ENCODE measurements around the gene KMT2B. TPM values are rescaled to one million over a fixed set of nuclear protein-coding genes. Genes with fewer than 3 reads are reported as not detected.

Gene KMT2B
- total RNA-seq, 1 donor from 2014 or later = 65.6 TPM

DNA sequence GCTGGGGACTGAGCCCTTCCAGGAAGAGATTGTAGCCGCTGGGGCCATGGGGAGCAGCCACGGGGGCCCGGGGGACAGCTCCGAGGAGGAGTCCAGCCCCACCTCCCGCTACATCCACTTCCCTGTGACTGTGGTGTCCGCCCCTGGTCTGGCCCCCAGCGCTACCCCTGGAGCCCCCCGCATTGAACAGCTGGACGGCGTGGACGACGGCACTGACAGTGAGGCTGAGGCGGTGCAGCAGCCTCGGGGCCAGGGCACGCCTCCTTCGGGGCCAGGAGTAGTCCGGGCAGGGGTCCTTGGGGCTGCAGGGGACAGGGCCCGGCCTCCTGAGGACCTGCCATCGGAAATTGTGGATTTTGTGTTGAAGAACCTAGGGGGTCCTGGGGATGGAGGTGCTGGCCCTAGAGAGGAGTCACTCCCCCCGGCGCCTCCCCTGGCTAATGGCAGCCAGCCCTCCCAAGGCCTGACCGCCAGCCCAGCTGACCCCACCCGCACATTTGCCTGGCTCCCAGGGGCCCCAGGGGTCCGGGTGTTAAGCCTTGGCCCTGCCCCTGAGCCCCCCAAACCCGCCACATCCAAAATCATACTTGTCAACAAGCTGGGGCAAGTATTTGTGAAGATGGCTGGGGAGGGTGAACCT, 14.9 kb downstream of the KMT2B start:
- no peak overlapping the region for H3K4me3 Mint-ChIP-seq
- no peaks in the 10 kb centered on the region for H3K9me3 Mint-ChIP-seq
- peaks cover 85% of the 10 kb centered on the region for H3K36me3 Mint-ChIP-seq (ENCODE audit: low read depth)
- no peak for DNase-seq
- H3K27ac Mint-ChIP-seq = no peak overlapping the region
- intact Hi-C loops (cut with micrococcal nuclease) = no loop called here
- peaks cover 22% of the 10 kb centered on the region for H3K4me1 Mint-ChIP-seq
- H3K27me3 Mint-ChIP-seq = no peaks in the 10 kb centered on the region
- POLR2A ChIA-PET = interaction anchor here (1.5 kb wide), 1 partner anchor 8 kb away, joined by 5 read pairs; no protein-coding TSS in a partner anchor
- TF ChIP-seq, protein P1, sequence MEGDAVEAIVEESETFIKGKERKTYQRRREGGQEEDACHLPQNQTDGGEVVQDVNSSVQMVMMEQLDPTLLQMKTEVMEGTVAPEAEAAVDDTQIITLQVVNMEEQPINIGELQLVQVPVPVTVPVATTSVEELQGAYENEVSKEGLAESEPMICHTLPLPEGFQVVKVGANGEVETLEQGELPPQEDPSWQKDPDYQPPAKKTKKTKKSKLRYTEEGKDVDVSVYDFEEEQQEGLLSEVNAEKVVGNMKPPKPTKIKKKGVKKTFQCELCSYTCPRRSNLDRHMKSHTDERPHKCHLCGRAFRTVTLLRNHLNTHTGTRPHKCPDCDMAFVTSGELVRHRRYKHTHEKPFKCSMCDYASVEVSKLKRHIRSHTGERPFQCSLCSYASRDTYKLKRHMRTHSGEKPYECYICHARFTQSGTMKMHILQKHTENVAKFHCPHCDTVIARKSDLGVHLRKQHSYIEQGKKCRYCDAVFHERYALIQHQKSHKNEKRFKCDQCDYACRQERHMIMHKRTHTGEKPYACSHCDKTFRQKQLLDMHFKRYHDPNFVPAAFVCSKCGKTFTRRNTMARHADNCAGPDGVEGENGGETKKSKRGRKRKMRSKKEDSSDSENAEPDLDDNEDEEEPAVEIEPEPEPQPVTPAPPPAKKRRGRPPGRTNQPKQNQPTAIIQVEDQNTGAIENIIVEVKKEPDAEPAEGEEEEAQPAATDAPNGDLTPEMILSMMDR (IDR thresholded peaks at IDR 0.05) = no peak
- CTCF ChIA-PET = no interaction called here
- no peak for ATAC-seq (ENCODE audit: low read depth)

DNA sequence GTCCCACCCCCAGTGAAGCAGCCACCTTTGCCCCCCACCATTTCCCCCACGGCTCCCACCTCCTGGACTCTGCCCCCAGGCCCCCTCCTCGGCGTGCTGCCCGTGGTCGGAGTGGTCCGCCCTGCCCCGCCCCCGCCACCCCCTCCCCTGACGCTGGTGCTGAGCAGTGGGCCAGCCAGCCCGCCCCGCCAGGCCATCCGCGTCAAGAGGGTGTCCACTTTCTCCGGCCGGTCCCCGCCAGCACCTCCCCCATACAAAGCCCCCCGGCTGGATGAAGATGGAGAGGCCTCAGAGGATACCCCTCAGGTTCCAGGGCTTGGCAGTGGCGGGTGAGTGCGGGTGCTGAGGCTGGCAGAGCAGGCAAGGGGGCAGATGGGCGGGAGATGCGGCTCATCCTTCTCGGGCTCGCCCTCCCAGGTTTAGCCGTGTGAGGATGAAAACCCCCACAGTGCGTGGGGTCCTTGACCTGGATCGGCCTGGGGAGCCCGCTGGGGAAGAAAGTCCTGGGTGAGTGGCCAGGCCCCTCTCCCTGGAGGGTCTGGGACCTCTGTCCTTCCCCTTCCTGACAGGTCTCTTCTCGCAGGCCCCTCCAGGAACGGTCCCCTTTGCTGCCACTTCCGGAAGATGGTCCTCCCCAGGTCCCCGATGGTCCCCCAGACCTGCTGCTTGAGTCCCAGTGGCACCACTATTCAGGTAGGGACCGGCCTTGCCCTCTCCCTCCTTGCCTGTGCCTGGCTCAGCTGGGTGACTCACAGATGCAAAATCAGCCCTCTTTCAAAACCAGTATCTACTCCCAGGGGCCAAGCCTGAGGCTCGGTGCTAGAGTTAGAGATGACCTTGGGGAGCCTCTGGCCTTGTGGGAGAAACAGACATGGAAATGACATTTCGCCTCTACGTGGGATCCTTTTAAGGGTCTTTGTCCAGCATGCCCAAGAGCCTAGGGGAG, 15.7 kb downstream of the KMT2B start:
- Mint-ChIP-seq H3K27ac (peak overlapping the region; percentile 61), H3K4me3 (no peak overlapping the region), H3K36me3 (ENCODE audit: low read depth) (peaks cover 85% of the 10 kb centered on the region), H3K27me3 (no peaks in the 10 kb centered on the region), H3K4me1 (peaks cover 24% of the 10 kb centered on the region), H3K9me3 (no peaks in the 10 kb centered on the region)
- ATAC-seq (ENCODE audit: low read depth) (peak; percentile 63), DNase-seq (no peak)
- TF ChIP-seq, protein P1 (IDR thresholded peaks at IDR 0.05) = no peak
- intact Hi-C loops (cut with micrococcal nuclease) = no loop called here
- POLR2A ChIA-PET = interaction anchor here (1.3 to 1.5 kb wide), 2 partner anchors 7 to 14 kb away, joined by 3 to 5 read pairs; partner anchors contain the start of gene LIN37
- CTCF ChIA-PET = no interaction called here

DNA sequence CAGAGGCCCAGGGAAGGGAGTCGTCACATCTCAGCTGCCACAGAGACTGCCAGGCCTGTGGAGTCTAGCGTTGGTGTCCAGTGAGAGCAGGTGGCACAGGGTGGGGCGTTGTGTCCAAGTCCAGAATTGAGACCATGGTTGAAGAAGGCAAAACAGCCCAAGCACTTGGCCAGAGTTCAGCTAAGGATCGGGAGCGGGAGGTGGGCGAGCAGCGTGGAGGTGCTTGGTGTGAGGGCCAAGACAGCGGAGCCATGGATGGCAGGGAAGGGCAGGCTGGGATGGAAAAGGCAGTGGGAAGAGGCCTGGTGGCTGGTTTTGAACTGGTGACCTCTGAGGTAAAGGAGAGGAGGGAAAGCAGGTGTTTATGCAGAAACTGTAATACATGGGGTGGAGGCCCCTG, 16.5 kb downstream of the KMT2B start:
- no peaks in the 10 kb centered on the region for H3K27me3 Mint-ChIP-seq
- TF ChIP-seq, protein P1 (IDR thresholded peaks at IDR 0.05) = no peak
- H3K4me1 Mint-ChIP-seq = peaks cover 28% of the 10 kb centered on the region
- POLR2A ChIA-PET = interaction anchor here (1.3 kb wide), 1 partner anchor 13 kb away, joined by 3 read pairs; the partner anchor contains the start of gene LIN37
- peaks cover 83% of the 10 kb centered on the region for H3K36me3 Mint-ChIP-seq (ENCODE audit: low read depth)
- no peak for DNase-seq
- peak overlapping the region; percentile 61 for H3K27ac Mint-ChIP-seq
- no peaks in the 10 kb centered on the region for H3K9me3 Mint-ChIP-seq
- intact Hi-C loops (cut with micrococcal nuclease) = no loop called here
- H3K4me3 Mint-ChIP-seq = no peak overlapping the region
- ATAC-seq (ENCODE audit: low read depth) = no peak
- CTCF ChIA-PET = no interaction called here

DNA sequence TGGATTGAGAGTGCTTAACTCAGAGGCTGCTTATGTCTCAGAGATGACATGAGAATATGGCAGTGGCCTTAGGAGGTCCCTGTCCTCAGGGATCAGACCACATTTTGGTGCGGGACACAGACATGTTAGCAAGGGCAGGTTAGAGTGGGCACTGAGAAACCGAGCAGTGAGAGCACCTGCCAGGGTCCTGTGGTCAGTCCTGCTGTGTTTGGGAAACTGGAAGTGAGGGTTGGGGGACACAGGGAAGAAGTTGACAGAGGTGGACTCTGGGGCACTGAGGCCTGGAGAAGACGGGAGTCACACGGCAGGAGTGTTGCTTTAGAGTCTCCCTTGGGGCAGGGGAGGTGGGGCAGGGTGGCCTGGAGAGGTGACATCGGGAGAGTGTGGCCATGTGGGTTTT, 17.1 kb downstream of the KMT2B start:
- no peak for DNase-seq
- peaks cover 80% of the 10 kb centered on the region for H3K36me3 Mint-ChIP-seq (ENCODE audit: low read depth)
- peaks cover 33% of the 10 kb centered on the region for H3K4me1 Mint-ChIP-seq
- ATAC-seq (ENCODE audit: low read depth) = no peak
- no peak overlapping the region for H3K4me3 Mint-ChIP-seq
- ChIA-PET POLR2A (interaction anchor here (0.6 kb wide), 1 partner anchor 166 kb away, joined by 7 read pairs; no protein-coding TSS in a partner anchor), CTCF (no interaction called here)
- no peaks in the 10 kb centered on the region for H3K9me3 Mint-ChIP-seq
- TF ChIP-seq, protein P1 (IDR thresholded peaks at IDR 0.05) = no peak
- intact Hi-C loops (cut with micrococcal nuclease) = no loop called here
- H3K27me3 Mint-ChIP-seq = no peaks in the 10 kb centered on the region
- no peak overlapping the region for H3K27ac Mint-ChIP-seq

Data from activated B cell treated with CpG ODN at 0.5 μM for 24 hours (primary cell).